Left ventricle myocardium inferior (tissue), 1 donor: ENCODE results near the gene PTPRN2. TPM values are rescaled to one million over a fixed set of nuclear protein-coding genes. Genes with fewer than 3 reads are reported as not detected.
"Not testable (repeated sequence)": the region's sequence is repeated elsewhere in the genome, so short reads cannot be mapped to it uniquely, and the experiment has no call there.

ENCODE experiments used
- DNase-seq: peaks from one replicate; pipeline ENCODE4 v3.0.0-alpha.2; 2020
- H3K27ac ChIP-seq: fragments of 200-600 bp; replicated peaks from 2 replicates; pipeline ENCODE4 v1.8.0; 2021
- H3K27me3 ChIP-seq: fragments of 200-600 bp; 2 replicates; pipeline ENCODE4 v1.8.0; 2021; ENCODE audit warnings: low read depth
- H3K36me3 ChIP-seq: fragments of 200-600 bp; 2 replicates; pipeline ENCODE4 v1.8.0; 2021
- H3K4me1 ChIP-seq: fragments of 200-600 bp; 2 replicates; pipeline ENCODE4 v1.8.0; 2021
- H3K4me3 ChIP-seq: fragments of 200-600 bp; 2 replicates; pipeline ENCODE4 v1.8.0; 2021; ENCODE audit warnings: mild to moderate bottlenecking, moderate library complexity
- H3K9me3 ChIP-seq: fragments of 200-600 bp; replicated peaks from 2 replicates; pipeline ENCODE4 v1.8.0; 2021
- intact Hi-C: fragments of 100-400 bp; cut with micrococcal nuclease; formaldehyde crosslinking; loops from one replicate; pipeline ENCODE4 v1.11.0; 2022
- microRNA-seq: library from miRNA; unstranded; fragments of <30 nt; microRNA quantifications from one replicate; pipeline ENCODE4 v1.2.0, GENCODE V29; 2020
- total RNA-seq: library from RNA; stranded (reverse); fragmentation: NEBNext Ultra II Directional; extraction: Animal tissue kit (Norgen Biotek cat#: 25700); gene quantifications from one replicate; pipeline ENCODE4 v1.2.1, GENCODE V29; 2021
- TF ChIP-seq, protein P1 (sequence below): fragments of 200-600 bp; IDR thresholded peaks from 2 replicates; pipeline ENCODE4 v1.8.0; 2021; ENCODE audit warnings: antibody characterized with exemption, mild to moderate bottlenecking, borderline replicate concordance
- donor health status: DM: no; HTN: yes; CAD: no; lungs with severe emphysema.

Gene PTPRN2
- total RNA-seq, 1 donor from 2014 or later, result 1.3 TPM

DNA sequence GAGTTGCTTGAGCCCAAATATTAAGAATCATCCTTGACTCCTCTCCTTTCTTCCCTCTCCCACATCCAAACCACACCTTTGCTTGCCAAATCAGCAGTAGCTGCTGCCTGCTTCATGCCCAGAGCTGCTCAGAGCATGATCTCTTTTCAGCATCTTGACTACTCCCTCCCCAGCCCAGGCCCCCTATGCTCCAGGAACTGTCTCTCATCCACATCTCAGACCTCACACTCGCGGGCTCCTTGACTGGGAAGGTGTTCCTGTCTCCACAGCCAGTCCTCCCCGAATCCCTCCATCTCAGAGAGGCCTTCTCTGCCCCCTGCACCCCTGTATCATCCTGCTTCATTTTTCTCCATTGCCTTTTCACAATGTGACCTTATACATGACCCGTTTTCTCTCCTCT is 1093.8 kb downstream of the PTPRN2 start:
- peaks cover 24% of the 10 kb centered on the region for H3K27me3 ChIP-seq
- no peak overlapping the region for H3K4me3 ChIP-seq
- peaks cover 31% of the 10 kb centered on the region for H3K9me3 ChIP-seq
- intact Hi-C loops, result no loop called here
- H3K4me1 ChIP-seq, result no peaks in the 10 kb centered on the region
- H3K27ac ChIP-seq, result no peak overlapping the region
- TF ChIP-seq, protein P1, sequence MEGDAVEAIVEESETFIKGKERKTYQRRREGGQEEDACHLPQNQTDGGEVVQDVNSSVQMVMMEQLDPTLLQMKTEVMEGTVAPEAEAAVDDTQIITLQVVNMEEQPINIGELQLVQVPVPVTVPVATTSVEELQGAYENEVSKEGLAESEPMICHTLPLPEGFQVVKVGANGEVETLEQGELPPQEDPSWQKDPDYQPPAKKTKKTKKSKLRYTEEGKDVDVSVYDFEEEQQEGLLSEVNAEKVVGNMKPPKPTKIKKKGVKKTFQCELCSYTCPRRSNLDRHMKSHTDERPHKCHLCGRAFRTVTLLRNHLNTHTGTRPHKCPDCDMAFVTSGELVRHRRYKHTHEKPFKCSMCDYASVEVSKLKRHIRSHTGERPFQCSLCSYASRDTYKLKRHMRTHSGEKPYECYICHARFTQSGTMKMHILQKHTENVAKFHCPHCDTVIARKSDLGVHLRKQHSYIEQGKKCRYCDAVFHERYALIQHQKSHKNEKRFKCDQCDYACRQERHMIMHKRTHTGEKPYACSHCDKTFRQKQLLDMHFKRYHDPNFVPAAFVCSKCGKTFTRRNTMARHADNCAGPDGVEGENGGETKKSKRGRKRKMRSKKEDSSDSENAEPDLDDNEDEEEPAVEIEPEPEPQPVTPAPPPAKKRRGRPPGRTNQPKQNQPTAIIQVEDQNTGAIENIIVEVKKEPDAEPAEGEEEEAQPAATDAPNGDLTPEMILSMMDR, result no peak
- H3K36me3 ChIP-seq, result no peaks in the 10 kb centered on the region
- DNase-seq, result no peak

DNA sequence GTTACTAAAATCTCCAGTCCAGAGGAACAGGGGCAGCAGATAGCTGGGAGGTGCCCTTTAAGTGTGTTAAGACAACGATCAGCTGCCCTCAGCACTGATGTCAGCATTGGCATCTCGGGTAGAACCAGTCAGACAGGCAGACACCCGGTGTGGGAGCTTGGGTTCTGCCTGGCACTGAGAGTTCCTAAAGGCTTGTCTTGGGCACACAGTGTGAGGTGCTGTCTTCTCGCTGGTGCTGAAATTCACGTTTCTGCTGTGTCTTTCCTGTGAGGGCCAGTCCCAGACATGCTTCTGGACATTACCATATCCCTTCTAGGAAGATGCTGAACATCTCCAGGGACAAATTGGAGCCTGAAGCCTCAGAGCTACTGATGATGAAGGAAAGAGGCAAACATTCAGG is 1094.6 kb downstream of the PTPRN2 start:
- H3K9me3 ChIP-seq, result peaks cover 31% of the 10 kb centered on the region
- intact Hi-C loops, result no loop called here
- no peaks in the 10 kb centered on the region for H3K4me1 ChIP-seq
- no peaks in the 10 kb centered on the region for H3K36me3 ChIP-seq
- H3K4me3 ChIP-seq, result no peak overlapping the region
- H3K27ac ChIP-seq, result no peak overlapping the region
- no peak for DNase-seq
- H3K27me3 ChIP-seq, result peaks cover 23% of the 10 kb centered on the region
- TF ChIP-seq, protein P1, result no peak

DNA sequence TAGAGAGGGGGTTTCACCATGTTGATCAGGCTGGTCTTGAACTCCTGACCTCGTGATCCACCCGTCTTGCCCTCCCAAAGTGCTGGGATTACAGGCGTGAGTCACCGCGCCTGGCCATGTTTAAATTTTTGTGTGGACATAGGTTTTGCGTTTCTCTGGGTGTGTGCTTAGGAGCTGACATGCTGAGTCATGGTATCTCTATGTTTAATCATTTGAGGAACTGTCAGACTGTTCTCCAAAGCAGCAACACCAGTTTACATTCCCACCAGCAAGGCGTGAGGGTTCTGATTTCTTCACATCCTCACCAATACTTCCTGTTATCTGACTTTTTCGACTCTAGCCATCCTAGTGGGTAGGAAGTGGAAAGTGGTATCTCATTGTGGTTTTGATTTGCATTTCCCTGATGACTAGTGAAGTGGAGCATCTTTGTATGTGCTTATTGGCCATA is 1097.1 kb downstream of the PTPRN2 start:
- no peaks in the 10 kb centered on the region for H3K4me1 ChIP-seq
- H3K27ac ChIP-seq, result no peak overlapping the region
- H3K4me3 ChIP-seq, result no peak overlapping the region
- peaks cover 31% of the 10 kb centered on the region for H3K9me3 ChIP-seq
- TF ChIP-seq, protein P1, result no peak
- intact Hi-C loops, result no loop called here
- H3K27me3 ChIP-seq, result peaks cover 24% of the 10 kb centered on the region
- no peaks in the 10 kb centered on the region for H3K36me3 ChIP-seq
- no peak for DNase-seq

DNA sequence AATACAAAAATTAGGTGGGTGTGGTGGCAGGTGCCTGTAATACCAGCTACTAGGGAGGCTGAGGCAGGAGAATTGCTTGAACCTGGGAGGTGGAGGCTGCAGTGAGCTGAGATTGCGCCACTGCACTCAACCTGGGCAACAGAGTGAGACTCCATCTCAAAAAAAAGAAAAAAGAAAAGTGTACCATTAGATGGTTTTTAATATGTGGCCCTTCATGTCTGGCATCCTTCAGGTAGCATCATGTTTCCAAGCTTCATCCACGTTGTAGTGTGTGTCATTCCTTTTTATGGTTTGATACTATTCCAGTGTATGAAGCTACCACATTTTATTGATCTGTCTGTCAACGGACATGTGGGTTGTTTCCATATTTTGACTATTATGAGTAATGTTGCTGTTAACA is 1097.8 kb downstream of the PTPRN2 start:
- H3K4me3 ChIP-seq, H3K36me3 ChIP-seq, DNase-seq, H3K27ac ChIP-seq, H3K4me1 ChIP-seq, intact Hi-C loops: not testable (repeated sequence)
- H3K9me3 ChIP-seq, result peaks cover 31% of the 10 kb centered on the region
- H3K27me3 ChIP-seq, result peaks cover 28% of the 10 kb centered on the region

Small RNA genes lying within 50 kb of the gene (microRNA-seq; reads per million reads assigned to microRNA genes)
- gene MIR153-2 (not detected), gene MIR5707 (not detected), gene MIR595 (not detected)

Other genes with a start within 250 kb of the PTPRN2 start
- gene NCAPG2, start 117.0 kb upstream of the PTPRN2 start, total RNA-seq, result 3.7 TPM
- gene ESYT2, start 241.7 kb upstream of the PTPRN2 start, total RNA-seq, result 41.1 TPM